HepG2 (cell line): ENCODE data around the gene ENO3. TPM values are rescaled to one million over a fixed set of nuclear protein-coding genes. Genes with fewer than 3 reads are reported as not detected.
A peak's percentile ranks its signal among the peaks of the same experiment; 100 is the strongest.

Source experiments
- ARID4A ChIP-seq: sonication (generic); formaldehyde crosslinking; IDR thresholded peaks from 2 replicates; pipeline ENCODE4 v1.5.0; 2020; ENCODE audit warnings: mild to moderate bottlenecking, missing genetic modification reagents, borderline replicate concordance
- ATF2 ChIP-seq: sonication (generic); formaldehyde crosslinking; IDR thresholded peaks from 2 replicates; pipeline ENCODE4 v1.4.0; 2020; ENCODE audit warnings: missing genetic modification reagents
- HNF1A ChIP-seq, 2 experiments: sonication (generic) in 1 of 2; formaldehyde crosslinking in 1 of 2; IDR thresholded peaks; 2 replicates each; pipeline versions ENCODE4 v1.4.0 to v1.6.1; 2016 to 2020; ENCODE audit warnings: borderline replicate concordance in 1 of 2, low read depth in 1 of 2, mild to moderate bottlenecking in 1 of 2, missing genetic modification reagents in 1 of 2
- JUN ChIP-seq: sonication (generic); formaldehyde crosslinking; IDR thresholded peaks from 2 replicates; pipeline ENCODE4 v1.4.0; 2020; ENCODE audit warnings: mild to moderate bottlenecking, missing genetic modification reagents
- MED1 ChIP-seq: sonication (generic); formaldehyde crosslinking; IDR thresholded peaks from 2 replicates; pipeline ENCODE4 v1.4.0; 2020; ENCODE audit warnings: missing genetic modification reagents
- MEIS2 ChIP-seq: sonication (generic); formaldehyde crosslinking; IDR thresholded peaks from 2 replicates; pipeline ENCODE4 v1.9.0; 2021; ENCODE audit warnings: mild to moderate bottlenecking, missing genetic modification reagents
- REL ChIP-seq: sonication (generic); formaldehyde crosslinking; conservative IDR thresholded peaks from 2 replicates; pipeline ENCODE4 v1.8.0; 2022; ENCODE audit warnings: mild to moderate bottlenecking, missing genetic modification reagents, moderate library complexity
- RFXANK ChIP-seq: IDR thresholded peaks from 2 replicates; pipeline ENCODE4 v1.6.1; 2016
- SIX4 ChIP-seq: sonication (generic); formaldehyde crosslinking; IDR thresholded peaks from 2 replicates; pipeline ENCODE4 v1.4.0; 2020; ENCODE audit warnings: missing genetic modification reagents
- XRCC5 ChIP-seq: fragments of 200-400 bp; formaldehyde crosslinking; optimal IDR thresholded peaks from 2 replicates; pipeline ENCODE3; 2017; ENCODE audit warnings: mild to moderate bottlenecking, low read length
- ZHX1 ChIP-seq: sonication (generic); formaldehyde crosslinking; IDR thresholded peaks from 2 replicates; pipeline ENCODE4 v1.8.1; 2022; ENCODE audit warnings: low read depth, mild to moderate bottlenecking, missing genetic modification reagents
- ZNF230 ChIP-seq: sonication (generic); formaldehyde crosslinking; IDR thresholded peaks from 2 replicates; pipeline ENCODE4 v1.4.0; 2020; ENCODE audit warnings: mild to moderate bottlenecking, missing genetic modification reagents
- ZNF264 ChIP-seq: sonication (generic); formaldehyde crosslinking; IDR thresholded peaks from 2 replicates; pipeline ENCODE4 v1.4.0; 2020; ENCODE audit warnings: missing genetic modification reagents
- ZNF772 ChIP-seq: sonication (generic); formaldehyde crosslinking; IDR thresholded peaks from 2 replicates; pipeline ENCODE4 v1.5.0; 2020; ENCODE audit warnings: mild to moderate bottlenecking, missing genetic modification reagents
- ZNF816 ChIP-seq: sonication (generic); formaldehyde crosslinking; IDR thresholded peaks from 2 replicates; pipeline ENCODE4 v1.8.0; 2022; ENCODE audit warnings: missing genetic modification reagents, mild to moderate bottlenecking, borderline replicate concordance
- polyA plus RNA-seq, 8 experiments: library from polyadenylated mRNA; depleted of rRNA in 3 of 8; stranded (reverse) in 7 of 8; unstranded in 1 of 8; fragments of >200 nt; fragmentation: Illumina TruSeq in 4 of 8; extraction: Trizol in 4 of 8; gene quantifications; 2 replicates each; pipeline versions ENCODE4 v1.2.1 to v1.2.3, GENCODE V29; 2011 to 2016; ENCODE audit warnings: low read depth in 4 of 8, missing spikeins in 1 of 8, mixed read lengths in 1 of 8; ENCODE audit not compliant: insufficient read depth in 1 of 8
- total RNA-seq, 5 experiments: library from RNA; depleted of rRNA; stranded (reverse); fragments of >200 nt; fragmentation: Illumina TruSeq; extraction: Trizol; gene quantifications; 2 replicates each; pipeline ENCODE4 v1.2.3, GENCODE V29; 2016; ENCODE audit warnings: low read depth in 1 of 5

ENO3 gene
- total and polyA plus RNA-seq, 2 of the 13 experiments (the other 11 are each of a cell fraction or from before 2014, with no cell fraction given) = 59.8 to 69.8 TPM

GRCh38 chr17:4908301-4908700 lies 42.6 kb upstream of the ENO3 start (continued):
- TF ChIP-seq REL (CRISPR knock-in tag) = no peak
- TF ChIP-seq RFXANK (CRISPR knock-in tag) = 0 out of 2 replicates have a peak, but pooled peaks have one; percentile 45
- TF ChIP-seq MED1 (CRISPR knock-in tag) = peak; percentile 60; the same call in 1 of the 2 replicates
- no peak for TF ChIP-seq ZNF230 (CRISPR knock-in tag)
- TF ChIP-seq HNF1A (IDR thresholded peaks at IDR 0.05; ENCODE audit: low read depth) = no peak
- no peak for TF ChIP-seq HNF1A (CRISPR knock-in tag; IDR thresholded peaks at IDR 0.05; ENCODE audit: borderline replicate concordance)
- peak; percentile 17; the same call in 1 of the 2 replicates for TF ChIP-seq ZNF772 (CRISPR knock-in tag)
- peak; percentile 49 for TF ChIP-seq XRCC5
- TF ChIP-seq ATF2 (CRISPR knock-in tag) = peak; percentile 40; the same call in 1 of the 2 replicates
- peak; percentile 53; the same call in 1 of the 2 replicates for TF ChIP-seq ARID4A (CRISPR knock-in tag)
- TF ChIP-seq MEIS2 (CRISPR knock-in tag) = peak; percentile 62; the same call in 1 of the 2 replicates
- no peak for TF ChIP-seq ZNF816
- no peak for TF ChIP-seq JUN
- peak; percentile 69 for TF ChIP-seq ZNF264
- TF ChIP-seq SIX4 (CRISPR knock-in tag) = 0 out of 2 replicates have a peak, but pooled peaks have one; percentile 43
- TF ChIP-seq ZHX1 (CRISPR knock-in tag) = no peak
